Liver (tissue), 9 donors: ENCODE data around the gene PTTG1IP. TPM values are rescaled to one million over a fixed set of nuclear protein-coding genes. Genes with fewer than 3 reads are reported as not detected.

Source experiments
- DNase-seq: peaks from one replicate; pipeline ENCODE4 v3.0.0-alpha.2; 2017; ENCODE audit warnings: low spot score
- H3K27ac ChIP-seq, 2 donors: one replicate each; pipeline ENCODE4 v1.7.0; 2013; ENCODE audit warnings: inconsistent platforms in 2 of 2, low read length in 2 of 2, control low read depth in 1 of 2, low read depth in 1 of 2, mild to moderate bottlenecking in 1 of 2
- H3K27me3 ChIP-seq, 4 donors: one replicate each; pipeline versions ENCODE4 v1.6.1 to v1.7.0; 2013; ENCODE audit warnings: low read length in 3 of 4, inconsistent platforms in 1 of 4, mild to moderate bottlenecking in 1 of 4, moderate library complexity in 1 of 4; ENCODE audit not compliant: control insufficient read depth in 4 of 4, insufficient read depth in 4 of 4
- H3K36me3 ChIP-seq, 4 donors: one replicate each; pipeline versions ENCODE4 v1.6.1 to v1.7.0; 2013; ENCODE audit warnings: low read length in 3 of 4, mild to moderate bottlenecking in 3 of 4, low read depth in 1 of 4, moderate library complexity in 1 of 4; ENCODE audit not compliant: control insufficient read depth in 4 of 4, insufficient read depth in 3 of 4
- H3K4me1 ChIP-seq, 4 donors: one replicate each; pipeline versions ENCODE4 v1.6.1 to v1.7.0; 2013; ENCODE audit warnings: low read length in 3 of 4, mild to moderate bottlenecking in 3 of 4, moderate library complexity in 1 of 4; ENCODE audit not compliant: control insufficient read depth in 4 of 4, insufficient read depth in 4 of 4
- H3K4me3 ChIP-seq, 3 donors: one replicate each; pipeline versions ENCODE4 v1.6.1 to v1.7.0; 2013; ENCODE audit warnings: low read length in 3 of 3, control low read depth in 1 of 3, low read depth in 1 of 3, mild to moderate bottlenecking in 1 of 3
- H3K9ac ChIP-seq, 2 donors: one replicate each; pipeline ENCODE4 v1.7.0; 2013; ENCODE audit warnings: low read length in 2 of 2, mild to moderate bottlenecking in 2 of 2, moderate library complexity in 2 of 2, control low read depth in 1 of 2, low read depth in 1 of 2
- H3K9me3 ChIP-seq, 4 donors: one replicate each; pipeline versions ENCODE4 v1.6.1 to v1.7.0; 2013; ENCODE audit warnings: low read length in 3 of 4; ENCODE audit not compliant: control insufficient read depth in 4 of 4
- ATF3 ChIP-seq: IDR thresholded peaks from 2 replicates; pipeline ENCODE4 v1.6.1; 2016; ENCODE audit warnings: antibody characterized with exemption
- CTCF ChIP-seq: fragments of 150-350 bp; IDR thresholded peaks from 2 replicates; pipeline ENCODE4 v1.5.1; 2017; ENCODE audit warnings: improper control_type of control experiment, low read depth, low read length; ENCODE audit not compliant: missing input control
- EGR1 ChIP-seq, 2 donors: IDR thresholded peaks; 2 replicates each; pipeline ENCODE4 v1.6.1; 2016 to 2018; ENCODE audit warnings: antibody characterized with exemption in 2 of 2, low read depth in 2 of 2
- FOXA1 ChIP-seq: IDR thresholded peaks from 2 replicates; pipeline ENCODE4 v1.6.1; 2016; ENCODE audit warnings: antibody characterized with exemption
- FOXA2 ChIP-seq: IDR thresholded peaks from 2 replicates; pipeline ENCODE4 v1.6.1; 2016; ENCODE audit warnings: antibody characterized with exemption
- GABPA ChIP-seq, 2 donors: IDR thresholded peaks in 1 of 2; conservative IDR thresholded peaks in 1 of 2; 2 replicates each; pipeline ENCODE4 v1.6.1; 2016; ENCODE audit warnings: antibody characterized with exemption in 2 of 2, mild to moderate bottlenecking in 1 of 2, moderate library complexity in 1 of 2
- HNF4A ChIP-seq, 2 donors: conservative IDR thresholded peaks; 2 replicates each; pipeline ENCODE4 v1.6.1; 2016; ENCODE audit warnings: antibody characterized with exemption in 2 of 2, mild to moderate bottlenecking in 2 of 2
- HNF4G ChIP-seq: IDR thresholded peaks from 2 replicates; pipeline ENCODE4 v1.6.1; 2016; ENCODE audit warnings: antibody characterized with exemption
- JUND ChIP-seq, 2 donors: IDR thresholded peaks; 2 replicates each; pipeline ENCODE4 v1.6.1; 2016; ENCODE audit warnings: antibody characterized with exemption in 2 of 2
- MAX ChIP-seq: IDR thresholded peaks from 2 replicates; pipeline ENCODE4 v1.6.1; 2016; ENCODE audit warnings: antibody characterized with exemption
- NR2F2 ChIP-seq: IDR thresholded peaks from 2 replicates; pipeline ENCODE4 v1.6.1; 2016; ENCODE audit warnings: antibody characterized with exemption
- RAD21 ChIP-seq, 2 donors: IDR thresholded peaks; 2 replicates each; pipeline ENCODE4 v1.6.1; 2016; ENCODE audit warnings: antibody characterized with exemption in 2 of 2, mild to moderate bottlenecking in 2 of 2
- RXRA ChIP-seq, 2 donors: IDR thresholded peaks; 2 replicates each; pipeline ENCODE4 v1.6.1; 2017 to 2018; ENCODE audit warnings: antibody characterized with exemption in 2 of 2, mild to moderate bottlenecking in 1 of 2
- TAF1 ChIP-seq: conservative IDR thresholded peaks from 2 replicates; pipeline ENCODE4 v1.6.1; 2016; ENCODE audit warnings: antibody characterized with exemption, mild to moderate bottlenecking
- YY1 ChIP-seq: IDR thresholded peaks from 2 replicates; pipeline ENCODE4 v1.6.1; 2016; ENCODE audit warnings: antibody characterized with exemption, mild to moderate bottlenecking
- ZBTB33 ChIP-seq: IDR thresholded peaks from 2 replicates; pipeline ENCODE4 v1.6.1; 2016; ENCODE audit warnings: antibody characterized with exemption
- WGBS: extraction: QIAGEN DNeasy Blood & Tissue Kit; methylation state at CpG from one replicate; pipeline ENCODE4 v1.1.7; 2013; 5-methylcytosine and 5-hydroxymethylcytosine counted together
- polyA plus RNA-seq, 2 donors: library from polyadenylated mRNA; stranded (reverse) in 1 of 2; unstranded in 1 of 2; fragments of 200-250 nt in 1 of 2; fragments of >200 nt in 1 of 2; fragmentation: Nextera tagmentation in 1 of 2; extraction: Ambion mirVana in 1 of 2; gene quantifications; one replicate each; pipeline versions ENCODE4 v1.2.1 to v1.2.3, GENCODE V29; 2013 to 2015
- total RNA-seq, 2 donors: library from RNA; depleted of rRNA; stranded (reverse); fragments of >200 nt; gene quantifications; one replicate each; pipeline ENCODE4 v1.2.3, GENCODE V29; 2014
- donor health status: healthy.
- donor health status: healthy.
- donor health status: healthy.
- donor health status: healthy.
- donor health status: healthy.

PTTG1IP gene
- total and polyA plus RNA-seq, 4 donors, result 62.0 to 94.0 (median 79.8) TPM

GRCh38 chr21:44890338-44890931, 16.9 kb upstream of the PTTG1IP start (continued):
- no peak for TF ChIP-seq ATF3
- TF ChIP-seq JUND (IDR thresholded peaks at IDR 0.05), result no peak
- no peak for TF ChIP-seq YY1
- no peak for TF ChIP-seq RXRA (IDR thresholded peaks at IDR 0.05)
- no peak for TF ChIP-seq CTCF
- no peak for TF ChIP-seq TAF1
- TF ChIP-seq GABPA (IDR thresholded peaks at IDR 0.05 in 1 of 2, conservative IDR thresholded peaks at IDR 0.05 in 1 of 2), result no peak
- TF ChIP-seq EGR1 (IDR thresholded peaks at IDR 0.05; ENCODE audit: low read depth in 2 of 2), result no peak

GRCh38 chr21:44889625-44890337, 16.3 kb upstream of the PTTG1IP start:
- H3K9me3 ChIP-seq, result no peaks in the 10 kb centered on the region
- H3K36me3 ChIP-seq, result no peaks in the 10 kb centered on the region
- no peak for DNase-seq
- TF ChIP-seq TAF1 (no peak), EGR1 (IDR thresholded peaks at IDR 0.05; ENCODE audit: low read depth in 2 of 2) (no peak), ZBTB33 (no peak), CTCF (no peak), RAD21 (IDR thresholded peaks at IDR 0.05) (no peak), MAX (no peak), ATF3 (no peak), FOXA2 (no peak), NR2F2 (no peak), RXRA (IDR thresholded peaks at IDR 0.05) (no peak), HNF4G (no peak), HNF4A (conservative IDR thresholded peaks at IDR 0.05) (no peak), FOXA1 (no peak)
- 95% methylated on average over 29 of the region's 29 CpGs for WGBS
- H3K9ac ChIP-seq, result no peak overlapping the region
- peaks cover 25 to 62% (median 43%) of the 10 kb centered on the region in 4 donors for H3K4me1 ChIP-seq
- H3K4me3 ChIP-seq, result no peak overlapping the region
- H3K27me3 ChIP-seq, result no peaks in the 10 kb centered on the region
- H3K27ac ChIP-seq, result no peak overlapping the region
